Neural progenitor cell (in vitro differentiated cells): ENCODE data around the gene TENT5A. TPM values are rescaled to one million over a fixed set of nuclear protein-coding genes. Genes with fewer than 3 reads are reported as not detected.

Experiments used
- DNase-seq: peaks from one replicate; pipeline ENCODE4 v3.0.0-alpha.2; 2016; ENCODE audit warnings: low spot score
- H2AFZ ChIP-seq: fragments of 200-600 bp; sonication (generic); replicated peaks from 2 replicates; pipeline ENCODE4 v1.6.1; 2016; ENCODE audit warnings: antibody characterized with exemption
- H3F3A ChIP-seq: fragments of 200-600 bp; sonication (generic); 2 replicates; pipeline ENCODE4 v1.6.1; 2016; ENCODE audit warnings: antibody characterized with exemption, low read depth
- H3K27ac ChIP-seq: fragments of 200-600 bp; sonication (generic); 2 replicates; pipeline ENCODE4 v1.5.1; 2016; ENCODE audit warnings: mild to moderate bottlenecking
- H3K27me3 ChIP-seq: fragments of 200-600 bp; sonication (generic); 2 replicates; pipeline ENCODE4 v1.6.1; 2016; ENCODE audit warnings: mild to moderate bottlenecking, moderate library complexity
- H3K36me3 ChIP-seq: fragments of 200-600 bp; sonication (generic); 2 replicates; pipeline ENCODE4 v1.5.1; 2016
- H3K4me1 ChIP-seq: fragments of 200-600 bp; sonication (generic); 2 replicates; pipeline ENCODE4 v1.6.1; 2016; ENCODE audit warnings: mixed run types
- H3K4me2 ChIP-seq: fragments of 200-600 bp; sonication (generic); 2 replicates; pipeline ENCODE4 v1.6.1; 2016
- H3K4me3 ChIP-seq: fragments of 200-600 bp; sonication (generic); 2 replicates; pipeline ENCODE4 v1.5.1; 2016
- H3K79me2 ChIP-seq: fragments of 200-600 bp; sonication (generic); 2 replicates; pipeline ENCODE4 v1.6.1; 2016; ENCODE audit warnings: low read depth
- H3K9ac ChIP-seq: fragments of 200-600 bp; sonication (generic); 2 replicates; pipeline ENCODE4 v1.6.1; 2016
- H3K9me3 ChIP-seq: fragments of 200-600 bp; sonication (generic); 2 replicates; pipeline ENCODE4 v1.5.1; 2016; ENCODE audit warnings: low read depth
- H4K20me1 ChIP-seq: fragments of 200-600 bp; sonication (generic); 2 replicates; pipeline ENCODE4 v1.6.1; 2016; ENCODE audit warnings: low read depth
- H3K27ac Mint-ChIP-seq: 3 replicates; pipeline ENCODE4 v1.8.0; 2021; ENCODE audit warnings: mixed read lengths
- H3K27me3 Mint-ChIP-seq: 2 replicates; pipeline ENCODE4 v1.8.0; 2022; ENCODE audit warnings: low read depth, mild to moderate bottlenecking, inconsistent platforms, moderate library complexity, mixed read lengths; ENCODE audit not compliant: insufficient read depth
- H3K36me3 Mint-ChIP-seq: 3 replicates; pipeline ENCODE4 v1.8.0; 2021; ENCODE audit warnings: mixed read lengths
- H3K4me1 Mint-ChIP-seq: 3 replicates; pipeline ENCODE4 v1.8.0; 2021; ENCODE audit warnings: mixed read lengths
- H3K4me3 Mint-ChIP-seq: 3 replicates; pipeline ENCODE4 v1.8.0; 2021; ENCODE audit warnings: mild to moderate bottlenecking, moderate library complexity, mixed read lengths
- H3K9me3 Mint-ChIP-seq: 3 replicates; pipeline ENCODE4 v1.8.0; 2020; ENCODE audit warnings: mixed read lengths
- EZH2 ChIP-seq: fragments of 200-600 bp; sonication (generic); IDR thresholded peaks from 2 replicates; pipeline ENCODE4 v1.6.1; 2017; ENCODE audit warnings: antibody characterized with exemption, mild to moderate bottlenecking, moderate library complexity
- EZH2phosphoT487 ChIP-seq: fragments of 200-600 bp; sonication (generic); IDR thresholded peaks from 2 replicates; pipeline ENCODE4 v1.6.1; 2017; ENCODE audit warnings: antibody characterized with exemption
- total RNA-seq: library from RNA; depleted of rRNA; stranded (reverse); fragments of >200 nt; gene quantifications from 2 replicates; pipeline ENCODE4 v1.2.3, GENCODE V29; 2015; ENCODE audit warnings: low replicate concordance
- TF ChIP-seq, protein P1 (sequence below): fragments of 200-600 bp; sonication (generic); IDR thresholded peaks from 2 replicates; pipeline ENCODE4 v1.5.1; 2017; ENCODE audit warnings: antibody characterized with exemption, mild to moderate bottlenecking

Gene TENT5A
- total RNA-seq, 1 donor from 2014 or later = 11.7 TPM

DNA sequence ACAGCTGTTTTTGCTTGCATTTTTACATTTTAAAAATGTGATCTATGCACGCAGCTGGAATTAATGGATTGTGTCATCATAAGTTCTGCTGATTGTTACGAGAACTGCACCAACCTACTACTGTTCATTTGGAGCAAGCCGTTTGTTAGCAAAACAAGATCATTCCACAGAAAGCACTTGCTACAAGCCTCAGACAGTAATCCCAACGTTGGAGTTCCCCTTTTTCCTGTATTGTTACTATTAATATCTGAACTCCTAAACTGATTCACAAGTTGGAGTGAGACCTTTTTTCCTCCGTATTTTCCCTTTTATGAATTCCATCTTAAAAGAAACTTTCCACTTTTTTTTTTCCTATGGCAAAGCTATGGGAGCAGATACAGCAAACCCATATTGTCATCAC is 3.5 kb downstream of the TENT5A start:
- Histone ChIP-seq H4K20me1 (peaks cover 23% of the 10 kb centered on the region), H3F3A (peaks cover 42% of the 10 kb centered on the region), H3K4me3 (no peak overlapping the region), H2AFZ (no peak overlapping the region), H3K4me2 (peak overlapping the region; percentile 88), H3K36me3 (no peaks in the 10 kb centered on the region), H3K9me3 (no peaks in the 10 kb centered on the region), H3K4me1 (peaks cover 47% of the 10 kb centered on the region), H3K27me3 (peaks cover 24% of the 10 kb centered on the region), H3K9ac (no peak overlapping the region), H3K27ac (no peak overlapping the region), H3K79me2 (peaks cover 19% of the 10 kb centered on the region)
- H3K9me3 Mint-ChIP-seq = no peaks in the 10 kb centered on the region
- DNase-seq = no peak
- no peaks in the 10 kb centered on the region for H3K27me3 Mint-ChIP-seq
- H3K4me1 Mint-ChIP-seq = peaks cover 27% of the 10 kb centered on the region
- peaks cover 7% of the 10 kb centered on the region for H3K36me3 Mint-ChIP-seq
- no peak overlapping the region for H3K4me3 Mint-ChIP-seq
- no peak overlapping the region for H3K27ac Mint-ChIP-seq
- no peak for TF ChIP-seq EZH2phosphoT487
- TF ChIP-seq, protein P1, sequence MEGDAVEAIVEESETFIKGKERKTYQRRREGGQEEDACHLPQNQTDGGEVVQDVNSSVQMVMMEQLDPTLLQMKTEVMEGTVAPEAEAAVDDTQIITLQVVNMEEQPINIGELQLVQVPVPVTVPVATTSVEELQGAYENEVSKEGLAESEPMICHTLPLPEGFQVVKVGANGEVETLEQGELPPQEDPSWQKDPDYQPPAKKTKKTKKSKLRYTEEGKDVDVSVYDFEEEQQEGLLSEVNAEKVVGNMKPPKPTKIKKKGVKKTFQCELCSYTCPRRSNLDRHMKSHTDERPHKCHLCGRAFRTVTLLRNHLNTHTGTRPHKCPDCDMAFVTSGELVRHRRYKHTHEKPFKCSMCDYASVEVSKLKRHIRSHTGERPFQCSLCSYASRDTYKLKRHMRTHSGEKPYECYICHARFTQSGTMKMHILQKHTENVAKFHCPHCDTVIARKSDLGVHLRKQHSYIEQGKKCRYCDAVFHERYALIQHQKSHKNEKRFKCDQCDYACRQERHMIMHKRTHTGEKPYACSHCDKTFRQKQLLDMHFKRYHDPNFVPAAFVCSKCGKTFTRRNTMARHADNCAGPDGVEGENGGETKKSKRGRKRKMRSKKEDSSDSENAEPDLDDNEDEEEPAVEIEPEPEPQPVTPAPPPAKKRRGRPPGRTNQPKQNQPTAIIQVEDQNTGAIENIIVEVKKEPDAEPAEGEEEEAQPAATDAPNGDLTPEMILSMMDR = no peak
- TF ChIP-seq EZH2 = no peak

DNA sequence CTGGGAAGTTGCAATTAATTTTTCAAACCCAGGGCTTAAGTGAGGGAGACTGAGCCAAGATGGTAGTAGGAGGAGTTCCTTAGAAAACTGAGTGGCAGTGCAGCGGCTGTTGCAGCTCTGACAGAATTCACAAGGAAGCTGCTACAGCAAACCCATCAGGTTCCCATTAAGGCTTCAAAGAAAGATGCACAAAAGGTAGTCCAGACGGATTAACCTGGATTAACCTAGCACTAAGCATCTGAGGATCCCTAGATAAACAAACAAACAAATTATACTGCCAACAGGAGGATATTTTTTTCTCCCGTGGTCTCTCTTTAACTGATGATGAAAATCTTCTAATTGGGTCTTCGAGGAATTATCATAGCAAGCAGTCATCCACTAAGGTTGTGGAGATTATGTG is 5.2 kb downstream of the TENT5A start:
- H3K4me2 ChIP-seq = peak overlapping the region; percentile 66
- peaks cover 23% of the 10 kb centered on the region for H3K27me3 ChIP-seq
- no peak overlapping the region for H3K9ac ChIP-seq
- peak overlapping the region; percentile 15 for H3K4me3 ChIP-seq
- Mint-ChIP-seq H3K4me3 (no peak overlapping the region), H3K36me3 (peaks cover 7% of the 10 kb centered on the region), H3K27me3 (no peaks in the 10 kb centered on the region), H3K4me1 (peaks cover 27% of the 10 kb centered on the region), H3K27ac (no peak overlapping the region), H3K9me3 (no peaks in the 10 kb centered on the region)
- H3K4me1 ChIP-seq = peaks cover 47% of the 10 kb centered on the region
- peak overlapping the region; percentile 62 for H3K27ac ChIP-seq
- peak; percentile 83 for TF ChIP-seq EZH2phosphoT487
- no peak for TF ChIP-seq EZH2
- peaks cover 19% of the 10 kb centered on the region for H3K79me2 ChIP-seq
- no peaks in the 10 kb centered on the region for H3K9me3 ChIP-seq
- H2AFZ ChIP-seq = no peak overlapping the region
- H3F3A ChIP-seq = peaks cover 28% of the 10 kb centered on the region
- H3K36me3 ChIP-seq = no peaks in the 10 kb centered on the region
- peaks cover 23% of the 10 kb centered on the region for H4K20me1 ChIP-seq
- DNase-seq = peak; percentile 81

DNA sequence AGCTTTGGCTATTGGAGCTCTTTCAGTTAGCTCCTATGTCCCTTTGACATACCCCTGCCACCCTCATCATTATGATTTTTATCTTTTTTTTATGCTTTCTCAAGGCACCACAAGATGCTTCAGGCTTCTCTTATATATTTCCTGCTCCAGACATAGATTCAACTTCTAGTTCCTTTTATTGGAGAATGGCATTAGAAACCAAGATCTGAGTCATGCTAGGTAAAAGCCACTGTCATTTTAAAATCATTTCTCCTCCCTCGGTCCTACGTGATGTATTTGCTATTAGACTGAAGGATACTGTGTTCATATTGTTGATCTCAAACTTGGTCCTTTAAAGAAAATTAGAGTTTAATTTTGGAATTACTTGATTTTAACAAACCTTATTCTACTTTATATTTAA is 8.3 kb downstream of the TENT5A start:
- H3K79me2 ChIP-seq = peaks cover 5% of the 10 kb centered on the region
- peaks cover 17% of the 10 kb centered on the region for H3F3A ChIP-seq
- no peak overlapping the region for H3K9ac ChIP-seq
- H3K36me3 ChIP-seq = no peaks in the 10 kb centered on the region
- Mint-ChIP-seq H3K4me3 (no peak overlapping the region), H3K27me3 (no peaks in the 10 kb centered on the region), H3K9me3 (no peaks in the 10 kb centered on the region), H3K27ac (no peak overlapping the region), H3K4me1 (peaks cover 5% of the 10 kb centered on the region), H3K36me3 (peaks cover 1% of the 10 kb centered on the region)
- peaks cover 13% of the 10 kb centered on the region for H4K20me1 ChIP-seq
- H3K4me2 ChIP-seq = no peak overlapping the region
- H3K9me3 ChIP-seq = no peaks in the 10 kb centered on the region
- peaks cover 47% of the 10 kb centered on the region for H3K4me1 ChIP-seq
- no peak overlapping the region for H3K4me3 ChIP-seq
- TF ChIP-seq, protein P1 = no peak
- TF ChIP-seq EZH2 (no peak), EZH2phosphoT487 (no peak)
- H3K27ac ChIP-seq = no peak overlapping the region
- DNase-seq = no peak
- no peaks in the 10 kb centered on the region for H3K27me3 ChIP-seq
- no peak overlapping the region for H2AFZ ChIP-seq

DNA sequence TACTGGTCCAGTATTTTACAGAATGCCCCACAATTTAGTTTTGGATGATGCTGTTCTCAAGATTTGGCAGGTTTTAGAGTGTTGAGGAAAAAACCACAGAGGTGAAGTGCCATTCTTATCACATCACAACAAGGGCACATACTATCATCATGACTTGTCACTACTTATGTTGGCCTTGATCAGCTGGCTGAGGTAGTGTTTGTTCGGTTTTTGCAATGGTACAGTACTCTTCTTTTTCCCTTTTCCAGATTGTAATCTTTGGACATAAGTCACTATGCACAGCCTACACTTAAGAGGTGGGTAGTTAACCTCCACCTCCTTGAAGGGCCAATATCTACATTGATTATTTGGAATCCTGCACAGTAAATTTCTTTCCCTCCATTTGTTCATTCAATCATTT is 8.8 kb downstream of the TENT5A start:
- Histone ChIP-seq H3K79me2 (peaks cover 4% of the 10 kb centered on the region), H2AFZ (no peak overlapping the region), H3K4me3 (no peak overlapping the region), H3K27ac (no peak overlapping the region), H3K4me1 (peaks cover 43% of the 10 kb centered on the region), H3K9me3 (no peaks in the 10 kb centered on the region), H4K20me1 (peaks cover 9% of the 10 kb centered on the region), H3F3A (peaks cover 13% of the 10 kb centered on the region), H3K9ac (no peak overlapping the region), H3K27me3 (no peaks in the 10 kb centered on the region), H3K4me2 (no peak overlapping the region), H3K36me3 (no peaks in the 10 kb centered on the region)
- DNase-seq = no peak
- Mint-ChIP-seq H3K9me3 (no peaks in the 10 kb centered on the region), H3K27ac (no peak overlapping the region), H3K36me3 (no peaks in the 10 kb centered on the region), H3K27me3 (no peaks in the 10 kb centered on the region), H3K4me3 (no peak overlapping the region), H3K4me1 (peaks cover 4% of the 10 kb centered on the region)
- TF ChIP-seq, protein P1 = no peak
- TF ChIP-seq EZH2 = no peak
- no peak for TF ChIP-seq EZH2phosphoT487
